Mesendoderm (in vitro differentiated cells): ENCODE measurements around the gene CALCB.
"Not testable (repeated sequence)": the region's sequence is repeated elsewhere in the genome, so short reads cannot be mapped to it uniquely, and the experiment has no call there.

Source experiments
- DNase-seq: peaks from one replicate; pipeline ENCODE4 v3.0.0; 2013
- H2AK5ac ChIP-seq: 2 replicates; pipeline ENCODE4 v1.6.1; 2013; ENCODE audit warnings: low read length, inconsistent platforms
- H2BK120ac ChIP-seq: 2 replicates; pipeline ENCODE4 v1.6.1; 2013; ENCODE audit warnings: low read depth, mild to moderate bottlenecking, low read length, moderate library complexity, mixed read lengths
- H2BK15ac ChIP-seq: replicated peaks from 2 replicates; pipeline ENCODE4 v1.6.1; 2013; ENCODE audit warnings: low read depth, mild to moderate bottlenecking, moderate library complexity
- H2BK5ac ChIP-seq: 2 replicates; pipeline ENCODE4 v1.6.1; 2013; ENCODE audit warnings: low read length, inconsistent platforms
- H3K18ac ChIP-seq: 2 replicates; pipeline ENCODE4 v1.6.1; 2013; ENCODE audit warnings: mild to moderate bottlenecking, low read length, mixed read lengths
- H3K23ac ChIP-seq: one replicate; pipeline ENCODE4 v1.6.1; 2013; ENCODE audit warnings: low read length
- H3K27ac ChIP-seq: 2 replicates; pipeline ENCODE4 v1.5.1; 2013; ENCODE audit warnings: low read depth, mild to moderate bottlenecking, inconsistent platforms, low read length, moderate library complexity
- H3K27me3 ChIP-seq: 2 replicates; pipeline ENCODE4 v1.6.1; 2013; ENCODE audit warnings: low read length, control low read depth, mild to moderate bottlenecking, inconsistent platforms; ENCODE audit not compliant: insufficient read depth, poor library complexity
- H3K36me3 ChIP-seq: 2 replicates; pipeline ENCODE4 v1.6.1; 2013; ENCODE audit warnings: low read length, inconsistent platforms; ENCODE audit not compliant: control insufficient read depth, insufficient read depth
- H3K4ac ChIP-seq: one replicate; pipeline ENCODE4 v1.6.1; 2013; ENCODE audit warnings: low read depth, mild to moderate bottlenecking, low read length, moderate library complexity
- H3K4me1 ChIP-seq: 2 replicates; pipeline ENCODE4 v1.6.1; 2013; ENCODE audit warnings: low read depth, low read length, inconsistent platforms; ENCODE audit not compliant: control insufficient read depth
- H3K4me2 ChIP-seq: 2 replicates; pipeline ENCODE4 v1.6.1; 2013; ENCODE audit warnings: low read length
- H3K4me3 ChIP-seq: 2 replicates; pipeline ENCODE4 v1.5.1; 2013; ENCODE audit warnings: mild to moderate bottlenecking, low read length
- H3K56ac ChIP-seq: one replicate; pipeline ENCODE4 v1.6.1; 2013; ENCODE audit warnings: low read length
- H3K79me1 ChIP-seq: 2 replicates; pipeline ENCODE4 v1.6.1; 2013; ENCODE audit warnings: low read length, inconsistent platforms
- H3K79me2 ChIP-seq: 2 replicates; pipeline ENCODE4 v1.6.1; 2013; ENCODE audit warnings: mild to moderate bottlenecking, low read length; ENCODE audit not compliant: control insufficient read depth, insufficient read depth
- H3K9ac ChIP-seq: 2 replicates; pipeline ENCODE4 v1.6.1; 2013; ENCODE audit warnings: low read length, inconsistent platforms
- H4K5ac ChIP-seq: one replicate; pipeline ENCODE4 v1.6.1; 2013; ENCODE audit warnings: low read length
- H4K8ac ChIP-seq: one replicate; pipeline ENCODE4 v1.6.1; 2013; ENCODE audit warnings: low read depth, mild to moderate bottlenecking, control low read depth, low read length, moderate library complexity
- WGBS: extraction: QIAGEN DNeasy Blood & Tissue Kit; methylation state at CpG from one replicate; pipeline ENCODE4 v1.1.7; 2013; ENCODE audit warnings: low lambda C conversion rate, missing lambda C conversion rate; ENCODE audit not compliant: insufficient coverage; ENCODE audit errors: extremely low coverage; 5-methylcytosine and 5-hydroxymethylcytosine counted together

Gene CALCB

GRCh38 chr11:15062599-15062998, 10.8 kb upstream of the CALCB start:
- H3K4me1 ChIP-seq: no peaks in the 10 kb centered on the region
- no peak overlapping the region for H3K18ac ChIP-seq
- no peak overlapping the region for H3K27ac ChIP-seq
- no peak overlapping the region for H3K4me3 ChIP-seq
- no peaks in the 10 kb centered on the region for H3K79me2 ChIP-seq
- H3K9ac ChIP-seq: no peak overlapping the region
- no peak overlapping the region for H3K4ac ChIP-seq
- no peak overlapping the region for H2BK15ac ChIP-seq
- no peak for DNase-seq
- H2BK5ac ChIP-seq: no peak overlapping the region
- H4K8ac ChIP-seq: no peak overlapping the region
- no peaks in the 10 kb centered on the region for H3K36me3 ChIP-seq
- no peaks in the 10 kb centered on the region for H3K79me1 ChIP-seq
- H3K23ac ChIP-seq: no peak overlapping the region
- H2BK120ac ChIP-seq: no peak overlapping the region
- no CpG with 5 or more reads among the region's 9 CpGs for WGBS
- no peaks in the 10 kb centered on the region for H3K27me3 ChIP-seq
- no peak overlapping the region for H2AK5ac ChIP-seq
- no peak overlapping the region for H3K56ac ChIP-seq
- no peak overlapping the region for H4K5ac ChIP-seq
- no peak overlapping the region for H3K4me2 ChIP-seq

DNA sequence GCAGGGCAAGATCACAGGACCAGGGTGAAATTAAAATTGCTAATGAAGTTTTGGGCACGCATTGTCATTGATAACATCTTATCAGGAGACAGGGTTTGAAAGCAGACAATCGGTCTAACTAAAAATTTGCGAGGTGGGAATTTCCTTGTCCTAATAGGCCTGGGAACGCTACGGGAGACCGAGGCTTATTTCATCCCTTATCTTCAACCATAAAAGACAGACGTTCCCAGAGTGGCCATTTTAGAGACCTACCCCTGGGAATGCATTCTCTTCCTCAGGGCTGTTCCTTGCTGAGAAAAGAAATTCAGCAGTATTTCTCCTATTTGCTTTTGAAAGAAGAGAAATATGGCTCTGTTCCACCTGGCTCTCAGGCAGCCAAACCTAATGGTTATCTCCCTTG, 3.6 kb upstream of the CALCB start:
- not testable (repeated sequence) for DNase-seq, H3K9ac ChIP-seq, H3K27ac ChIP-seq, H2BK120ac ChIP-seq, H3K4me3 ChIP-seq, H3K56ac ChIP-seq, H2BK5ac ChIP-seq, H3K4me2 ChIP-seq, H4K8ac ChIP-seq, H2AK5ac ChIP-seq, H3K23ac ChIP-seq, H3K18ac ChIP-seq, H3K79me1 ChIP-seq, H3K79me2 ChIP-seq, H3K4me1 ChIP-seq, H3K4ac ChIP-seq, H2BK15ac ChIP-seq, H4K5ac ChIP-seq, H3K27me3 ChIP-seq, H3K36me3 ChIP-seq
- WGBS: no CpG with 5 or more reads among the region's 7 CpGs

- Histone ChIP-seq H3K27me3 (no peaks in the 10 kb centered on the region), H3K79me2 (no peaks in the 10 kb centered on the region), H3K4me2 (no peak overlapping the region), H3K18ac (no peak overlapping the region), H4K5ac (no peak overlapping the region), H3K9ac (no peak overlapping the region), H3K56ac (no peak overlapping the region), H3K4me1 (peaks cover 3% of the 10 kb centered on the region), H2BK15ac (no peak overlapping the region), H3K36me3 (no peaks in the 10 kb centered on the region), H2BK120ac (no peak overlapping the region), H3K4ac (no peak overlapping the region), H3K79me1 (no peaks in the 10 kb centered on the region), H3K23ac (no peak overlapping the region), H3K4me3 (no peak overlapping the region), H4K8ac (no peak overlapping the region), H2BK5ac (no peak overlapping the region), H3K27ac (no peak overlapping the region), H2AK5ac (no peak overlapping the region)
- no CpG with 5 or more reads among the region's 32 CpGs for WGBS
- no peak for DNase-seq
Observed at GRCh38 chr11:15071556-15072255, 1.7 kb upstream of the CALCB start.

- H2BK120ac ChIP-seq: no peak overlapping the region
- no peaks in the 10 kb centered on the region for H3K36me3 ChIP-seq
- H3K18ac ChIP-seq: no peak overlapping the region
- H3K56ac ChIP-seq: no peak overlapping the region
- H3K4me1 ChIP-seq: peaks cover 3% of the 10 kb centered on the region
- no peak overlapping the region for H3K23ac ChIP-seq
- no peak overlapping the region for H4K8ac ChIP-seq
- no peaks in the 10 kb centered on the region for H3K79me2 ChIP-seq
- H3K9ac ChIP-seq: no peak overlapping the region
- no peak overlapping the region for H2BK5ac ChIP-seq
- H3K4ac ChIP-seq: no peak overlapping the region
- no CpG with 5 or more reads among the region's 23 CpGs for WGBS
- no peak overlapping the region for H3K27ac ChIP-seq
- H4K5ac ChIP-seq: no peak overlapping the region
- H3K79me1 ChIP-seq: no peaks in the 10 kb centered on the region
- H3K27me3 ChIP-seq: no peaks in the 10 kb centered on the region
- no peak overlapping the region for H2BK15ac ChIP-seq
- no peak overlapping the region for H2AK5ac ChIP-seq
- DNase-seq: no peak
- no peak overlapping the region for H3K4me2 ChIP-seq
- H3K4me3 ChIP-seq: no peak overlapping the region
Observed at GRCh38 chr11:15072551-15073143, 746 bp upstream of the CALCB start.

- Histone ChIP-seq H3K56ac (peak overlapping the region; percentile 90), H3K27ac (no peak overlapping the region), H3K79me1 (no peaks in the 10 kb centered on the region), H3K27me3 (no peaks in the 10 kb centered on the region), H3K79me2 (no peaks in the 10 kb centered on the region), H3K18ac (no peak overlapping the region), H3K4me3 (no peak overlapping the region), H4K8ac (no peak overlapping the region), H3K9ac (peak overlapping the region; percentile 65), H3K23ac (no peak overlapping the region), H3K4me2 (peak overlapping the region; percentile 64), H4K5ac (no peak overlapping the region), H2AK5ac (no peak overlapping the region), H2BK5ac (no peak overlapping the region), H3K36me3 (no peaks in the 10 kb centered on the region), H2BK15ac (no peak overlapping the region), H3K4me1 (peaks cover 3% of the 10 kb centered on the region), H3K4ac (no peak overlapping the region), H2BK120ac (no peak overlapping the region)
- WGBS: no CpG with 5 or more reads among the region's 33 CpGs
- peak; percentile 96 for DNase-seq
Observed at GRCh38 chr11:15074206-15075161, 1.1 kb downstream of the CALCB start.
